GM20431 (cell line): Measurements from ENCODE around the gene RADX.

Experiments used
- in situ Hi-C: fragments of 300-500 bp; cut with MseI, MboI; formaldehyde crosslinking; loops from one replicate; pipeline ENCODE4 v1.15.0; 2020; ENCODE audit warnings: low sequenced_read_pairs; ENCODE audit not compliant: unreplicated experiment

The RADX gene

GRCh38 chrX:106680716-106681115 is 68.9 kb downstream of the RADX start:
- in situ Hi-C loops, result no loop called here

- in situ Hi-C loops, result no loop called here
Measured at GRCh38 chrX:106684207-106684606, 72.4 kb downstream of the RADX start.

- in situ Hi-C loops, result no loop called here
Measured at GRCh38 chrX:106692425-106693065, 80.8 kb downstream of the RADX start.

GRCh38 chrX:106696502-106696901 is 84.7 kb downstream of the RADX start:
- in situ Hi-C loops, result no loop called here

- in situ Hi-C loops, result no loop called here
Measured at GRCh38 chrX:106698693-106699092, 86.9 kb downstream of the RADX start.

- in situ Hi-C loops, result no loop called here
Measured at GRCh38 chrX:106702636-106703035, 90.9 kb downstream of the RADX start.

- in situ Hi-C loops, result no loop called here
Measured at GRCh38 chrX:106706466-106706865, 94.7 kb downstream of the RADX start.

- in situ Hi-C loops, result no loop called here
Measured at GRCh38 chrX:106707771-106708454, 96.1 kb downstream of the RADX start.

- in situ Hi-C loops, result no loop called here
Measured at GRCh38 chrX:106710771-106711170, 99.0 kb downstream of the RADX start.

GRCh38 chrX:106711375-106711774 is 99.6 kb downstream of the RADX start:
- in situ Hi-C loops, result no loop called here

GRCh38 chrX:106716004-106716403 is 104.2 kb downstream of the RADX start:
- in situ Hi-C loops, result no loop called here

GRCh38 chrX:106716463-106716862 is 104.7 kb downstream of the RADX start:
- in situ Hi-C loops, result no loop called here

GRCh38 chrX:106718709-106719108 is 106.9 kb downstream of the RADX start:
- in situ Hi-C loops, result no loop called here

- in situ Hi-C loops, result no loop called here
Measured at GRCh38 chrX:106725931-106726330, 114.2 kb downstream of the RADX start.

- in situ Hi-C loops, result no loop called here
Measured at GRCh38 chrX:106726485-106727437, 115.0 kb downstream of the RADX start, which contains the start of gene RNF128. Gene RNF128 (plus strand): TSS chrX:106726701. CDS start chrX:106726914, 213 bp downstream.

GRCh38 chrX:106728337-106728736 is 116.6 kb downstream of the RADX start:
- in situ Hi-C loops, result no loop called here
